Bronchial epithelial cell (primary cell): ENCODE results near the gene CACNA1C. TPM values are rescaled to one million over a fixed set of nuclear protein-coding genes. Genes with fewer than 3 reads are reported as not detected.
A peak's percentile ranks its signal among the peaks of the same experiment; 100 is the strongest.

Experiments used
- DNase-seq: peaks from one replicate; pipeline ENCODE4 v3.0.0-alpha.2; 2010; ENCODE audit warnings: low read depth
- FAIRE-seq: peaks from 2 replicates; lab custom pipeline; 2011; peaks lifted over from hg19 to GRCh38; lab: Jason Lieb, UNC
- H3K27me3 ChIP-seq: 2 replicates; pipeline ENCODE4 v1.5.1; 2011; ENCODE audit warnings: low read length; ENCODE audit not compliant: control insufficient read depth, insufficient read depth
- H3K36me3 ChIP-seq: 2 replicates; pipeline ENCODE4 v1.5.1; 2011; ENCODE audit warnings: low read length; ENCODE audit not compliant: control insufficient read depth, insufficient read depth
- H3K4me3 ChIP-seq: 2 replicates; pipeline ENCODE4 v1.5.1; 2011; ENCODE audit warnings: mild to moderate bottlenecking, low read depth, low read length, control low read depth
- CTCF ChIP-seq: IDR thresholded peaks from 2 replicates; pipeline ENCODE4 v1.5.1; 2011; ENCODE audit warnings: mild to moderate bottlenecking, moderate library complexity, low read length, control low read depth, inconsistent platforms; ENCODE audit not compliant: insufficient read depth, severe bottlenecking
- total RNA-seq: library from RNA; depleted of rRNA; stranded (reverse); fragments of >200 nt; gene quantifications from 2 replicates; pipeline ENCODE4 v1.2.1, GENCODE V29; 2014

The CACNA1C gene
- total RNA-seq, 1 donor from 2014 or later, result not detected

GRCh38 chr12:2364631-2365051 is 311.9 kb downstream of the CACNA1C start:
- no peak for TF ChIP-seq CTCF
- H3K4me3 ChIP-seq, result no peak overlapping the region
- FAIRE-seq, result no peak
- no peaks in the 10 kb centered on the region for H3K36me3 ChIP-seq
- DNase-seq, result peak; percentile 23
- no peaks in the 10 kb centered on the region for H3K27me3 ChIP-seq

- DNase-seq (no peak), FAIRE-seq (no peak)
- no peaks in the 10 kb centered on the region for H3K27me3 ChIP-seq
- H3K4me3 ChIP-seq, result no peak overlapping the region
- H3K36me3 ChIP-seq, result no peaks in the 10 kb centered on the region
- no peak for TF ChIP-seq CTCF
Observed at GRCh38 chr12:2366711-2367110, 313.9 kb downstream of the CACNA1C start.

DNA sequence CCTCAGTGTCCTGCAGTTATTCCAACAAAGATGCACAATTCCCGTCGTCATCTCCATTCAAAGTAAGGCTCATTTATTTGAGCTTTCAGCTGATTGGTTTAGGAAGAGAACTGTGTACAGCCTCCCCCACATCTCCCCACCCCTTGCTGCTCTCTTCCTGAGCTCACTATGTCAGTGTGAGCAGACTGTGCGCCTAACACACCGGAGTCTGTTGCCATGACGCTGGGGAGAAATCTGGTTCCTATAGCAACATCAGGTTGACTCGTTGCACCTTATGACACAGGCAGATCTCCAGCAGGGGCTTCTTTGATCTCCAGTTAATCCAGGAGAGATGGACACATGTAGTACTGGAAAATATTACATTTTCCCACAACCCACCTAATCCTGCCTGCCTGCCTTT is 319.4 kb downstream of the CACNA1C start:
- no peak overlapping the region for H3K4me3 ChIP-seq
- DNase-seq (no peak), FAIRE-seq (no peak)
- H3K36me3 ChIP-seq, result no peaks in the 10 kb centered on the region
- H3K27me3 ChIP-seq, result no peaks in the 10 kb centered on the region
- no peak for TF ChIP-seq CTCF

GRCh38 chr12:2372735-2373134 is 319.9 kb downstream of the CACNA1C start:
- DNase-seq (no peak), FAIRE-seq (no peak)
- no peaks in the 10 kb centered on the region for H3K36me3 ChIP-seq
- no peak overlapping the region for H3K4me3 ChIP-seq
- no peaks in the 10 kb centered on the region for H3K27me3 ChIP-seq
- no peak for TF ChIP-seq CTCF

DNA sequence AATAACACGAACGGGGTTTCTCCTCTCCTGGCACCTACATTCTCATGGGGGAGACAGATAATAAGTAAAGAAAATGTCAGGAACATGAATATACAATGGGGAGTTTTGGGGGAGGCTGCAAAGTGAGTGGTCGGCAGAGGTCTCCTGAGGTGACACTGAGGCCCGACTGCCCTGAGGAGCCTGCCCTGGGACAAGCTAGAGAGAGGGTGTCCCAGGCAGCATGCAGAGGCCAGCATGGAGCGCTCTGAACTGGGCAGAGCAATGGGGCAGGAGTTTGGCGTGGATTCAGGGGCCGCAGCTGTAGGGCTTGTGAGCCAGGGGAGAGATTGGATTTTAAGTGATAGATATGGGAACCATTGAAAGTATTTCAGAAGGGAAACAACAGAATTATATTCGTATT is 320.5 kb downstream of the CACNA1C start:
- Histone ChIP-seq H3K36me3 (no peaks in the 10 kb centered on the region), H3K27me3 (no peaks in the 10 kb centered on the region), H3K4me3 (no peak overlapping the region)
- no peak for TF ChIP-seq CTCF
- no peak for FAIRE-seq
- DNase-seq, result no peak
